SK-N-SH (cell line): ENCODE data around the gene PIEZO2. TPM values are rescaled to one million over a fixed set of nuclear protein-coding genes. Genes with fewer than 3 reads are reported as not detected.

ENCODE experiments used
- CTCF ChIA-PET: fragments of 300-600, 350-600 bp; formaldehyde crosslinking; extraction: SDS; loops from one replicate; lab custom pipeline; 2021; lab: Yijun Ruan, JAX
- POLR2A ChIA-PET: fragments of 350-600 bp; sonication (Branson Sonifier 250); formaldehyde crosslinking; extraction: SDS; loops from one replicate; lab custom pipeline; 2020; ENCODE audit warnings: antibody characterized with exemption, inconsistent platforms; lab: Yijun Ruan, JAX
- DNase-seq: peaks from one replicate; pipeline ENCODE4 v3.0.0; 2012
- H2AFZ ChIP-seq: fragments of 200-600 bp; sonication (generic); 2 replicates; pipeline ENCODE4 v1.8.1; 2016; ENCODE audit warnings: antibody characterized with exemption, mild to moderate bottlenecking, low read depth
- H3F3A ChIP-seq: fragments of 200-600 bp; sonication (generic); replicated peaks from 2 replicates; pipeline ENCODE3; 2016; ENCODE audit warnings: antibody characterized with exemption, mild to moderate bottlenecking; ENCODE audit not compliant: insufficient read depth
- H3K27ac ChIP-seq, 2 experiments: fragments of 200-500 bp in 1 of 2; fragments of 200-600 bp in 1 of 2; sonication (Bioruptor generic) in 1 of 2; sonication (generic), shearing (Covaris generic) in 1 of 2; 2 replicates each; pipeline versions ENCODE4 v1.5.1 to v1.6.1; 2014 to 2016; ENCODE audit warnings: low read depth in 2 of 2, inconsistent platforms in 1 of 2, low read length in 1 of 2, mild to moderate bottlenecking in 1 of 2, mixed read lengths in 1 of 2
- H3K27me3 ChIP-seq: fragments of 200-600 bp; sonication (generic), shearing (Covaris generic); 2 replicates; pipeline ENCODE4 v1.6.1; 2016; ENCODE audit warnings: mixed run types; ENCODE audit not compliant: insufficient read depth
- H3K36me3 ChIP-seq, 2 experiments: fragments of 200-500 bp in 1 of 2; fragments of 200-600 bp in 1 of 2; sonication (Bioruptor generic) in 1 of 2; sonication (generic) in 1 of 2; replicated peaks in 1 of 2; 2 replicates each; pipeline versions ENCODE3 to v1.5.1; 2014 to 2016; ENCODE audit warnings: low read length in 1 of 2, mild to moderate bottlenecking in 1 of 2; ENCODE audit not compliant: insufficient read depth in 2 of 2, control insufficient read depth in 1 of 2
- H3K4me1 ChIP-seq, 2 experiments: fragments of 200-500 bp in 1 of 2; fragments of 200-600 bp in 1 of 2; sonication (Bioruptor generic) in 1 of 2; sonication (generic), shearing (Covaris generic) in 1 of 2; 2 replicates each; pipeline versions ENCODE4 v1.5.1 to v1.6.1; 2014 to 2016; ENCODE audit warnings: low read depth in 1 of 2, low read length in 1 of 2, mixed run types in 1 of 2; ENCODE audit not compliant: insufficient read depth in 2 of 2, control insufficient read depth in 1 of 2
- H3K4me2 ChIP-seq: fragments of 200-600 bp; sonication (generic), shearing (Covaris generic); 2 replicates; pipeline ENCODE4 v1.6.1; 2017; ENCODE audit warnings: mixed run types
- H3K4me3 ChIP-seq, 2 experiments: fragments of 200-500 bp in 1 of 2; fragments of 200-600 bp in 1 of 2; sonication (Bioruptor generic) in 1 of 2; sonication (generic), shearing (Covaris generic) in 1 of 2; 2 replicates each; pipeline versions ENCODE4 v1.5.1 to v1.8.1; 2014 to 2016; ENCODE audit warnings: low read depth in 2 of 2, inconsistent platforms in 1 of 2, low read length in 1 of 2, mild to moderate bottlenecking in 1 of 2, mixed read lengths in 1 of 2, moderate library complexity in 1 of 2
- H3K79me2 ChIP-seq: fragments of 200-600 bp; sonication (generic); 2 replicates; pipeline ENCODE4 v1.8.1; 2017; ENCODE audit warnings: mild to moderate bottlenecking; ENCODE audit not compliant: insufficient read depth
- H3K9ac ChIP-seq: fragments of 200-600 bp; sonication (generic); 2 replicates; pipeline ENCODE4 v1.6.1; 2017; ENCODE audit warnings: mixed run types
- H3K9me2 ChIP-seq: fragments of 200-600 bp; sonication (generic); 2 replicates; pipeline ENCODE4 v1.6.1; 2017; ENCODE audit warnings: mixed run types
- H3K9me3 ChIP-seq: fragments of 200-600 bp; sonication (generic); 2 replicates; pipeline ENCODE4 v1.6.1; 2017; ENCODE audit warnings: mixed run types, mild to moderate bottlenecking, moderate library complexity
- H4K20me1 ChIP-seq: fragments of 200-600 bp; sonication (generic); 2 replicates; pipeline ENCODE4 v1.6.1; 2017; ENCODE audit warnings: mild to moderate bottlenecking, mixed run types; ENCODE audit not compliant: insufficient read depth
- CHD2 ChIP-seq: fragments of 150-350 bp; IDR thresholded peaks from 2 replicates; pipeline ENCODE4 v1.6.1; 2018; ENCODE audit warnings: low read length; ENCODE audit not compliant: partially characterized antibody
- ELF1 ChIP-seq: IDR thresholded peaks from 2 replicates; pipeline ENCODE4 v1.4.0; 2012
- GABPA ChIP-seq: IDR thresholded peaks from 2 replicates; pipeline ENCODE4 v1.4.0; 2012; ENCODE audit warnings: low read depth, mild to moderate bottlenecking
- GATA2 ChIP-seq: sonication (generic); formaldehyde crosslinking; IDR thresholded peaks from 2 replicates; pipeline ENCODE4 v1.5.0; 2020; ENCODE audit warnings: mild to moderate bottlenecking, missing genetic modification reagents
- JUND ChIP-seq: IDR thresholded peaks from 2 replicates; pipeline ENCODE4 v1.4.0; 2012
- NFIC ChIP-seq: IDR thresholded peaks from 2 replicates; pipeline ENCODE4 v1.4.0; 2012; ENCODE audit warnings: borderline replicate concordance
- NRF1 ChIP-seq: IDR thresholded peaks from 2 replicates; pipeline ENCODE4 v1.6.1; 2012; ENCODE audit warnings: low read depth, mild to moderate bottlenecking, low read length
- POLR2AphosphoS5 ChIP-seq: IDR thresholded peaks from 2 replicates; pipeline ENCODE4 v1.6.1; 2012; ENCODE audit warnings: low read depth, low read length
- RAD21 ChIP-seq: IDR thresholded peaks from 2 replicates; pipeline ENCODE4 v1.6.1; 2012; ENCODE audit warnings: mild to moderate bottlenecking, low read length
- RFX5 ChIP-seq: IDR thresholded peaks from 2 replicates; pipeline ENCODE4 v1.6.1; 2012; ENCODE audit warnings: mild to moderate bottlenecking, improper control_type of control experiment, low read length
- RXRA ChIP-seq: IDR thresholded peaks from 2 replicates; pipeline ENCODE4 v1.4.0; 2012; ENCODE audit warnings: low read depth, mild to moderate bottlenecking, borderline replicate concordance
- SMC3 ChIP-seq: IDR thresholded peaks from 2 replicates; pipeline ENCODE4 v1.6.1; 2012; ENCODE audit warnings: low read depth, low read length, improper control_type of control experiment
- TCF12 ChIP-seq: IDR thresholded peaks from 2 replicates; pipeline ENCODE4 v1.4.0; 2012
- TEAD4 ChIP-seq: IDR thresholded peaks from 2 replicates; pipeline ENCODE4 v1.4.0; 2012; ENCODE audit warnings: mild to moderate bottlenecking, borderline replicate concordance; ENCODE audit not compliant: insufficient read depth
- WGBS: methylation state at CpG from one replicate; pipeline ENCODE4 v1.1.6; 2017; ENCODE audit warnings: low lambda C conversion rate; 5-methylcytosine and 5-hydroxymethylcytosine counted together
- polyA plus RNA-seq, 3 experiments: library from polyadenylated mRNA; depleted of rRNA; stranded (reverse); fragments of >200 nt; gene quantifications; 2 replicates each; pipeline ENCODE4 v1.2.3, GENCODE V29; 2012
- TF ChIP-seq, protein P1 (sequence below): fragments of 150-350 bp; IDR thresholded peaks from 2 replicates; pipeline ENCODE4 v1.6.1; 2016; ENCODE audit warnings: mild to moderate bottlenecking, low read depth, low read length
- TF ChIP-seq, protein P2 (sequence below): IDR thresholded peaks from 2 replicates; pipeline ENCODE4 v1.4.0; 2012; ENCODE audit warnings: low read depth
- TF ChIP-seq, protein P3 (sequence below): IDR thresholded peaks from 2 replicates; pipeline ENCODE4 v1.6.1; 2012; ENCODE audit warnings: mild to moderate bottlenecking, low read depth, low read length, moderate library complexity
- TF ChIP-seq, protein P4 (sequence below): fragments of 150-350 bp; IDR thresholded peaks from 2 replicates; pipeline ENCODE4 v1.6.1; 2017; ENCODE audit warnings: antibody characterized with exemption, low read length, low read depth, borderline replicate concordance
- TF ChIP-seq, protein P5 (sequence below): fragments of 200-600 bp; sonication (generic); IDR thresholded peaks from 2 replicates; pipeline ENCODE4 v1.6.1; 2017; ENCODE audit warnings: antibody characterized with exemption, mild to moderate bottlenecking, moderate library complexity

PIEZO2 gene
- polyA plus RNA-seq, 1 of the 3 experiments (the other 2 are of a cell fraction) = not detected

DNA sequence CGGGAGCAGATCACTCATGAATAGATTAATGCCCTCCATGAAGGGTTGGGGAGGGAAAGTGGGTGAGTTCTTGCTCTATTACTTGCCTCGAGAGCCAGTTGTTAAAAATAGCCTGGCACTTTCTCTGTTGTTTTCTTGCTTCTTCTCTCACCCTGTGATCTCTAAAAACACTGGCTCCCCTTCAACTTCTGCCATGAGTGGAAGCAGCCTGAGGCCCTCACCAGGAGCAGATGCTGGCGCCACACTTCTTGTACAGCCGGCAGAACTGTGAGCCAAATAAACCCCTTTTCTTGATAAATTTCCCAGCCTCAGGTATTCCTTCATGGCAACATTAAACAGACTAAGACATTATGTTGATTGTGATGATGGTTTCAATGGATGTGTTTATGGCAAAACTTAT is 307.0 kb downstream of the PIEZO2 start (continued):
- TF ChIP-seq, protein P1, sequence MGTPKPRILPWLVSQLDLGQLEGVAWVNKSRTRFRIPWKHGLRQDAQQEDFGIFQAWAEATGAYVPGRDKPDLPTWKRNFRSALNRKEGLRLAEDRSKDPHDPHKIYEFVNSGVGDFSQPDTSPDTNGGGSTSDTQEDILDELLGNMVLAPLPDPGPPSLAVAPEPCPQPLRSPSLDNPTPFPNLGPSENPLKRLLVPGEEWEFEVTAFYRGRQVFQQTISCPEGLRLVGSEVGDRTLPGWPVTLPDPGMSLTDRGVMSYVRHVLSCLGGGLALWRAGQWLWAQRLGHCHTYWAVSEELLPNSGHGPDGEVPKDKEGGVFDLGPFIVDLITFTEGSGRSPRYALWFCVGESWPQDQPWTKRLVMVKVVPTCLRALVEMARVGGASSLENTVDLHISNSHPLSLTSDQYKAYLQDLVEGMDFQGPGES = no peak

DNA sequence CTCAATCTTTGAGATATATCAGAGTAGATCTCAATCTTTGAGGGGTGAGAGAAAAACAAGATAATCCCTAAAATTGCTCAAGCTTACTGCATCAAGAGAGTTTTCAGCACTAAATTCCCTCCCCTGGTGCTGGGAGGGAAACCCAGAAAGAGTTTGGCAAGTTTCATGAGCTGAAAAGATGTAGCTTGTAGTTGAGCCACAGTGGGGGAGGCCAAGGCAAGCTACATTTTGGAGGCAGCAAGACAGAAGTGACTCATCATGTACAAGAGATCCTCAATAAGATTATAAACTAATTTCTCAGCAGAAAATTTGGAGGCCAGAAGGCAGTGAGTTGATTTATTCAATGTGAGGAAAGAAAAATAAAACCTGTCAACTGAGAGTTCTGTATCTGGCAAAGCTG is 308.2 kb downstream of the PIEZO2 start:
- no peaks in the 10 kb centered on the region for H3K36me3 ChIP-seq
- no peak overlapping the region for H3K9ac ChIP-seq
- no peaks in the 10 kb centered on the region for H3K4me1 ChIP-seq
- no peaks in the 10 kb centered on the region for H3F3A ChIP-seq
- no peak for TF ChIP-seq RAD21
- TF ChIP-seq JUND = no peak
- no peak for TF ChIP-seq RFX5
- TF ChIP-seq, protein P2, sequence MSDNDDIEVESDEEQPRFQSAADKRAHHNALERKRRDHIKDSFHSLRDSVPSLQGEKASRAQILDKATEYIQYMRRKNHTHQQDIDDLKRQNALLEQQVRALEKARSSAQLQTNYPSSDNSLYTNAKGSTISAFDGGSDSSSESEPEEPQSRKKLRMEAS = no peak
- TF ChIP-seq POLR2AphosphoS5 = no peak
- TF ChIP-seq ELF1 = no peak
- TF ChIP-seq, protein P3, sequence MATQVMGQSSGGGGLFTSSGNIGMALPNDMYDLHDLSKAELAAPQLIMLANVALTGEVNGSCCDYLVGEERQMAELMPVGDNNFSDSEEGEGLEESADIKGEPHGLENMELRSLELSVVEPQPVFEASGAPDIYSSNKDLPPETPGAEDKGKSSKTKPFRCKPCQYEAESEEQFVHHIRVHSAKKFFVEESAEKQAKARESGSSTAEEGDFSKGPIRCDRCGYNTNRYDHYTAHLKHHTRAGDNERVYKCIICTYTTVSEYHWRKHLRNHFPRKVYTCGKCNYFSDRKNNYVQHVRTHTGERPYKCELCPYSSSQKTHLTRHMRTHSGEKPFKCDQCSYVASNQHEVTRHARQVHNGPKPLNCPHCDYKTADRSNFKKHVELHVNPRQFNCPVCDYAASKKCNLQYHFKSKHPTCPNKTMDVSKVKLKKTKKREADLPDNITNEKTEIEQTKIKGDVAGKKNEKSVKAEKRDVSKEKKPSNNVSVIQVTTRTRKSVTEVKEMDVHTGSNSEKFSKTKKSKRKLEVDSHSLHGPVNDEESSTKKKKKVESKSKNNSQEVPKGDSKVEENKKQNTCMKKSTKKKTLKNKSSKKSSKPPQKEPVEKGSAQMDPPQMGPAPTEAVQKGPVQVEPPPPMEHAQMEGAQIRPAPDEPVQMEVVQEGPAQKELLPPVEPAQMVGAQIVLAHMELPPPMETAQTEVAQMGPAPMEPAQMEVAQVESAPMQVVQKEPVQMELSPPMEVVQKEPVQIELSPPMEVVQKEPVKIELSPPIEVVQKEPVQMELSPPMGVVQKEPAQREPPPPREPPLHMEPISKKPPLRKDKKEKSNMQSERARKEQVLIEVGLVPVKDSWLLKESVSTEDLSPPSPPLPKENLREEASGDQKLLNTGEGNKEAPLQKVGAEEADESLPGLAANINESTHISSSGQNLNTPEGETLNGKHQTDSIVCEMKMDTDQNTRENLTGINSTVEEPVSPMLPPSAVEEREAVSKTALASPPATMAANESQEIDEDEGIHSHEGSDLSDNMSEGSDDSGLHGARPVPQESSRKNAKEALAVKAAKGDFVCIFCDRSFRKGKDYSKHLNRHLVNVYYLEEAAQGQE = no peak
- TF ChIP-seq NFIC = no peak
- no peaks in the 10 kb centered on the region for H3K9me2 ChIP-seq
- H3K79me2 ChIP-seq = no peaks in the 10 kb centered on the region
- no peak overlapping the region for H2AFZ ChIP-seq
- no peak overlapping the region for H3K27ac ChIP-seq
- no peaks in the 10 kb centered on the region; the same call in 1 of the 2 replicates for H3K27me3 ChIP-seq
- H3K4me3 ChIP-seq = no peak overlapping the region
- H3K9me3 ChIP-seq = no peaks in the 10 kb centered on the region
- no peak overlapping the region for H3K4me2 ChIP-seq
- H4K20me1 ChIP-seq = no peaks in the 10 kb centered on the region
- ChIA-PET CTCF (interaction anchor here (3.5 kb wide), 1 partner anchor 10 kb away, joined by 18 read pairs; no protein-coding TSS in a partner anchor), POLR2A (no interaction called here)
- no peak for DNase-seq

DNA sequence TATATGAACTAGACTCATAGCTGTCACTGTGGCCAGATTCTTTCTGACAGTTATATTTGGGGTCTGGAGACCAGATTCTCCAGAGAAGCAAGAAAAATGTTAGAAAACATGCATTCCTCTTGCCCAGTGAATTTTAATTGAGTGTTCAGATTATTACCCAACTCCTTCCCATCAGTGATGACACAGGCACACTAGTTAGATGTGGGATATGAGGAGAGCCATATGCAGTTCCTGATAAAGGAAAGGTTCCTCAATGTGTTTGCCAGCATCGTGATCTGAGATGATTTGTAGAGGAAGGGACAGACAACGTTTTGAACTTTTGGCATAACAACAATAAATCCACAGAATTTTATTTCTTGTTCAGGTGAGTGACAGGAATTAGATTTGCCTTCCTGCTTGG is 308.6 kb downstream of the PIEZO2 start:
- ChIA-PET POLR2A (no interaction called here), CTCF (interaction anchor here (3.5 kb wide), 1 partner anchor 10 kb away, joined by 18 read pairs; no protein-coding TSS in a partner anchor)
- Histone ChIP-seq H3K27ac (no peak overlapping the region), H3K4me3 (no peak overlapping the region), H4K20me1 (no peaks in the 10 kb centered on the region), H3K36me3 (no peaks in the 10 kb centered on the region), H2AFZ (no peak overlapping the region), H3K4me1 (no peaks in the 10 kb centered on the region), H3F3A (no peaks in the 10 kb centered on the region), H3K27me3 (no peaks in the 10 kb centered on the region; the same call in 1 of the 2 replicates), H3K4me2 (no peak overlapping the region), H3K79me2 (no peaks in the 10 kb centered on the region), H3K9ac (no peak overlapping the region), H3K9me2 (no peaks in the 10 kb centered on the region), H3K9me3 (no peaks in the 10 kb centered on the region)
- 2% methylated on average over 2 of the region's 2 CpGs for WGBS
- DNase-seq = no peak
- TF ChIP-seq POLR2AphosphoS5 (no peak), TEAD4 (no peak), CHD2 (no peak), GATA2 (CRISPR knock-in tag) (no peak), NRF1 (no peak), SMC3 (no peak), RXRA (no peak), TCF12 (no peak), GABPA (no peak), RFX5 (no peak)
- TF ChIP-seq, protein P4, sequence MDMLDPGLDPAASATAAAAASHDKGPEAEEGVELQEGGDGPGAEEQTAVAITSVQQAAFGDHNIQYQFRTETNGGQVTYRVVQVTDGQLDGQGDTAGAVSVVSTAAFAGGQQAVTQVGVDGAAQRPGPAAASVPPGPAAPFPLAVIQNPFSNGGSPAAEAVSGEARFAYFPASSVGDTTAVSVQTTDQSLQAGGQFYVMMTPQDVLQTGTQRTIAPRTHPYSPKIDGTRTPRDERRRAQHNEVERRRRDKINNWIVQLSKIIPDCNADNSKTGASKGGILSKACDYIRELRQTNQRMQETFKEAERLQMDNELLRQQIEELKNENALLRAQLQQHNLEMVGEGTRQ = no peak
- TF ChIP-seq, protein P2 = no peak
- TF ChIP-seq, protein P5, sequence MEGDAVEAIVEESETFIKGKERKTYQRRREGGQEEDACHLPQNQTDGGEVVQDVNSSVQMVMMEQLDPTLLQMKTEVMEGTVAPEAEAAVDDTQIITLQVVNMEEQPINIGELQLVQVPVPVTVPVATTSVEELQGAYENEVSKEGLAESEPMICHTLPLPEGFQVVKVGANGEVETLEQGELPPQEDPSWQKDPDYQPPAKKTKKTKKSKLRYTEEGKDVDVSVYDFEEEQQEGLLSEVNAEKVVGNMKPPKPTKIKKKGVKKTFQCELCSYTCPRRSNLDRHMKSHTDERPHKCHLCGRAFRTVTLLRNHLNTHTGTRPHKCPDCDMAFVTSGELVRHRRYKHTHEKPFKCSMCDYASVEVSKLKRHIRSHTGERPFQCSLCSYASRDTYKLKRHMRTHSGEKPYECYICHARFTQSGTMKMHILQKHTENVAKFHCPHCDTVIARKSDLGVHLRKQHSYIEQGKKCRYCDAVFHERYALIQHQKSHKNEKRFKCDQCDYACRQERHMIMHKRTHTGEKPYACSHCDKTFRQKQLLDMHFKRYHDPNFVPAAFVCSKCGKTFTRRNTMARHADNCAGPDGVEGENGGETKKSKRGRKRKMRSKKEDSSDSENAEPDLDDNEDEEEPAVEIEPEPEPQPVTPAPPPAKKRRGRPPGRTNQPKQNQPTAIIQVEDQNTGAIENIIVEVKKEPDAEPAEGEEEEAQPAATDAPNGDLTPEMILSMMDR = no peak
